Panc1 (cell line): Measurements from ENCODE around the gene NNMT. TPM values are rescaled to one million over a fixed set of nuclear protein-coding genes. Genes with fewer than 3 reads are reported as not detected.

ENCODE experiments used
- ATAC-seq: fragments of 200-7000 bp; cut with Tn5 transposase; 2 replicates; pipeline ENCODE4 v1.9.1; 2020; ENCODE audit warnings: mild to moderate bottlenecking, moderate library complexity
- BruUV-seq: library from RNA; stranded (reverse); fragments of 400-500 nt; replicated peaks from 2 replicates; lab custom pipeline; 2021; lab: Mats Ljungman, UMichigan
- CTCF ChIA-PET: fragments of 300-600 bp; sonication (Branson Sonifier 250); formaldehyde crosslinking; loops from one replicate; lab custom pipeline; 2022; ENCODE audit warnings: antibody characterized with exemption; lab: Charles Lee
- POLR2A ChIA-PET: fragments of 300-600 bp; sonication (Branson Sonifier 250); formaldehyde crosslinking; loops from one replicate; lab custom pipeline; 2022; ENCODE audit warnings: antibody characterized with exemption; lab: Charles Lee
- DNase-seq: peaks from one replicate; pipeline ENCODE4 v3.0.0-alpha.2; 2010; ENCODE audit warnings: low read depth, low spot score
- H3K27ac ChIP-seq: 2 replicates; pipeline ENCODE4 v1.5.1; 2011; ENCODE audit warnings: mild to moderate bottlenecking, low read length, inconsistent platforms
- H3K27me3 ChIP-seq: fragments of 200-500 bp; sonication (Bioruptor generic); 2 replicates; pipeline ENCODE4 v1.6.0; 2014; ENCODE audit warnings: low read length, inconsistent platforms; ENCODE audit not compliant: control insufficient read depth, insufficient read depth
- H3K36me3 ChIP-seq: fragments of 200-500 bp; sonication (Bioruptor generic); 2 replicates; pipeline ENCODE4 v1.5.1; 2014; ENCODE audit warnings: inconsistent platforms, mild to moderate bottlenecking, low read length, moderate library complexity; ENCODE audit not compliant: control insufficient read depth, insufficient read depth
- H3K4me1 ChIP-seq: 2 replicates; pipeline ENCODE4 v1.5.1; 2011; ENCODE audit warnings: inconsistent platforms, mild to moderate bottlenecking, low read length, moderate library complexity; ENCODE audit not compliant: control insufficient read depth, insufficient read depth
- H3K4me3 ChIP-seq, 2 experiments: 2 replicates each; pipeline ENCODE4 v1.5.1; 2011 to 2012; ENCODE audit warnings: low read depth in 2 of 2, low read length in 2 of 2, mild to moderate bottlenecking in 2 of 2, inconsistent platforms in 1 of 2, moderate library complexity in 1 of 2
- H3K9me3 ChIP-seq: fragments of 200-500 bp; sonication (Bioruptor generic); 2 replicates; pipeline ENCODE4 v1.5.1; 2014; ENCODE audit warnings: low read depth, mild to moderate bottlenecking, inconsistent platforms, low read length, moderate library complexity; ENCODE audit not compliant: control insufficient read depth, insufficient read depth
- POLR2AphosphoS5 ChIP-seq: IDR thresholded peaks from 2 replicates; pipeline ENCODE4 v1.6.1; 2012; ENCODE audit warnings: mild to moderate bottlenecking, low read depth, low read length, moderate library complexity
- SIN3A ChIP-seq: IDR thresholded peaks from 2 replicates; pipeline ENCODE4 v1.6.1; 2012; ENCODE audit warnings: low read depth, mild to moderate bottlenecking, low read length, moderate library complexity, borderline replicate concordance; ENCODE audit not compliant: insufficient read depth
- TCF7L2 ChIP-seq: IDR thresholded peaks from 2 replicates; pipeline ENCODE4 v1.6.1; 2011; ENCODE audit warnings: mild to moderate bottlenecking, low read depth, low read length, inconsistent platforms
- in situ Hi-C: cut with HindIII; loops from 2 replicates; pipeline ENCODE4 v1.10.0; 2016; ENCODE audit warnings: low sequenced_read_pairs, low pct_unique_long_range_greater_than_20kb
- intact Hi-C: fragments of 100-400 bp; cut with micrococcal nuclease; formaldehyde crosslinking; loops from one replicate; pipeline ENCODE4 v1.10.0; 2022; ENCODE audit not compliant: unreplicated experiment
- total RNA-seq: library from RNA; stranded (reverse); gene quantifications from one replicate; pipeline ENCODE4 v1.2.1, GENCODE V29; 2021; ENCODE audit not compliant: unreplicated experiment
- TF ChIP-seq, protein P1 (sequence below): fragments of 450-650 bp; IDR thresholded peaks from 2 replicates; pipeline ENCODE4 v1.5.1; 2017; ENCODE audit warnings: mild to moderate bottlenecking
- TF ChIP-seq, protein P2 (sequence below), 2 experiments: IDR thresholded peaks; 2 replicates each; pipeline ENCODE4 v1.6.1; 2011 to 2012; ENCODE audit warnings: low read depth in 2 of 2, control low read depth in 1 of 2, low read length in 1 of 2, mild to moderate bottlenecking in 1 of 2, moderate library complexity in 1 of 2; ENCODE audit not compliant: insufficient read depth in 1 of 2

The NNMT gene
- total RNA-seq, 1 experiment from 2014 or later = 1.7 TPM

DNA sequence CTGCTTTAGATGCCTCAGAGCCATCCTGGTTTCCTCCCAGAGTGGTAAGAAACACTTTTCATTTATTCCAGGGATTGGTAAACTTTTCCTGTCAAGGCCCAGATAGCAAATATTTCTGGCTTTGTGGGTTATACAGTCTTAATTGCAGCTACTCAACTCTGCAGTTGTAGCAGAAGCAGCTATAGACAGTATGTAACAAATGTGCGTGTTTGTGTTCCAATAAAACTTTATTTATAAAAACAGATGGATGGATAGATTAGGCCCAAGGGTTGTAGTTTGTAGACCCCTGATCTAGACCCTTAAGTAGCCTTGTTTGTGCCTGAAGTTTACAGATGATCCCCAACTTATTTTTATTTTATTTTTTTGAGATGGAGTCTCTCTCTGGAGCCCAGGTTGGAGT is 17.9 kb downstream of the NNMT start:
- BruUV-seq = no TSS peak
- H3K4me3 ChIP-seq = no peak overlapping the region
- in situ Hi-C loops (no loop called here), intact Hi-C loops (no loop called here)
- no peaks in the 10 kb centered on the region for H3K36me3 ChIP-seq
- no peak for ATAC-seq
- TF ChIP-seq, protein P1, sequence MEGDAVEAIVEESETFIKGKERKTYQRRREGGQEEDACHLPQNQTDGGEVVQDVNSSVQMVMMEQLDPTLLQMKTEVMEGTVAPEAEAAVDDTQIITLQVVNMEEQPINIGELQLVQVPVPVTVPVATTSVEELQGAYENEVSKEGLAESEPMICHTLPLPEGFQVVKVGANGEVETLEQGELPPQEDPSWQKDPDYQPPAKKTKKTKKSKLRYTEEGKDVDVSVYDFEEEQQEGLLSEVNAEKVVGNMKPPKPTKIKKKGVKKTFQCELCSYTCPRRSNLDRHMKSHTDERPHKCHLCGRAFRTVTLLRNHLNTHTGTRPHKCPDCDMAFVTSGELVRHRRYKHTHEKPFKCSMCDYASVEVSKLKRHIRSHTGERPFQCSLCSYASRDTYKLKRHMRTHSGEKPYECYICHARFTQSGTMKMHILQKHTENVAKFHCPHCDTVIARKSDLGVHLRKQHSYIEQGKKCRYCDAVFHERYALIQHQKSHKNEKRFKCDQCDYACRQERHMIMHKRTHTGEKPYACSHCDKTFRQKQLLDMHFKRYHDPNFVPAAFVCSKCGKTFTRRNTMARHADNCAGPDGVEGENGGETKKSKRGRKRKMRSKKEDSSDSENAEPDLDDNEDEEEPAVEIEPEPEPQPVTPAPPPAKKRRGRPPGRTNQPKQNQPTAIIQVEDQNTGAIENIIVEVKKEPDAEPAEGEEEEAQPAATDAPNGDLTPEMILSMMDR = no peak
- TF ChIP-seq POLR2AphosphoS5 (no peak), TCF7L2 (no peak), SIN3A (no peak)
- TF ChIP-seq, protein P2, sequence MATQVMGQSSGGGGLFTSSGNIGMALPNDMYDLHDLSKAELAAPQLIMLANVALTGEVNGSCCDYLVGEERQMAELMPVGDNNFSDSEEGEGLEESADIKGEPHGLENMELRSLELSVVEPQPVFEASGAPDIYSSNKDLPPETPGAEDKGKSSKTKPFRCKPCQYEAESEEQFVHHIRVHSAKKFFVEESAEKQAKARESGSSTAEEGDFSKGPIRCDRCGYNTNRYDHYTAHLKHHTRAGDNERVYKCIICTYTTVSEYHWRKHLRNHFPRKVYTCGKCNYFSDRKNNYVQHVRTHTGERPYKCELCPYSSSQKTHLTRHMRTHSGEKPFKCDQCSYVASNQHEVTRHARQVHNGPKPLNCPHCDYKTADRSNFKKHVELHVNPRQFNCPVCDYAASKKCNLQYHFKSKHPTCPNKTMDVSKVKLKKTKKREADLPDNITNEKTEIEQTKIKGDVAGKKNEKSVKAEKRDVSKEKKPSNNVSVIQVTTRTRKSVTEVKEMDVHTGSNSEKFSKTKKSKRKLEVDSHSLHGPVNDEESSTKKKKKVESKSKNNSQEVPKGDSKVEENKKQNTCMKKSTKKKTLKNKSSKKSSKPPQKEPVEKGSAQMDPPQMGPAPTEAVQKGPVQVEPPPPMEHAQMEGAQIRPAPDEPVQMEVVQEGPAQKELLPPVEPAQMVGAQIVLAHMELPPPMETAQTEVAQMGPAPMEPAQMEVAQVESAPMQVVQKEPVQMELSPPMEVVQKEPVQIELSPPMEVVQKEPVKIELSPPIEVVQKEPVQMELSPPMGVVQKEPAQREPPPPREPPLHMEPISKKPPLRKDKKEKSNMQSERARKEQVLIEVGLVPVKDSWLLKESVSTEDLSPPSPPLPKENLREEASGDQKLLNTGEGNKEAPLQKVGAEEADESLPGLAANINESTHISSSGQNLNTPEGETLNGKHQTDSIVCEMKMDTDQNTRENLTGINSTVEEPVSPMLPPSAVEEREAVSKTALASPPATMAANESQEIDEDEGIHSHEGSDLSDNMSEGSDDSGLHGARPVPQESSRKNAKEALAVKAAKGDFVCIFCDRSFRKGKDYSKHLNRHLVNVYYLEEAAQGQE (IDR thresholded peaks at IDR 0.05; ENCODE audit: insufficient read depth in 1 of 2, low read depth in 2 of 2, low read length in 1 of 2) = no peak
- DNase-seq = no peak
- ChIA-PET POLR2A (no interaction called here), CTCF (no interaction called here)
- H3K9me3 ChIP-seq = no peaks in the 10 kb centered on the region
- H3K27me3 ChIP-seq = 0 out of 2 replicates have a peak, but pooled peaks cover 2% of the 10 kb centered on the region
- H3K4me1 ChIP-seq = no peaks in the 10 kb centered on the region
- H3K27ac ChIP-seq = no peak overlapping the region

- Histone ChIP-seq H3K27me3 (peaks cover 4% of the 10 kb centered on the region), H3K4me3 (no peak overlapping the region), H3K4me1 (no peaks in the 10 kb centered on the region), H3K9me3 (no peaks in the 10 kb centered on the region), H3K27ac (no peak overlapping the region), H3K36me3 (no peaks in the 10 kb centered on the region)
- BruUV-seq = no TSS peak
- in situ Hi-C loops = no loop called here
- CTCF ChIA-PET = no interaction called here
- intact Hi-C loops = no loop called here
- DNase-seq (no peak), ATAC-seq (no peak)
- TF ChIP-seq SIN3A = no peak
- TF ChIP-seq POLR2AphosphoS5 = no peak
- TF ChIP-seq TCF7L2 = no peak
- TF ChIP-seq, protein P2 (IDR thresholded peaks at IDR 0.05; ENCODE audit: insufficient read depth in 1 of 2, low read depth in 2 of 2, low read length in 1 of 2) = no peak
- TF ChIP-seq, protein P1 = no peak
- POLR2A ChIA-PET = no interaction called here
Measured at GRCh38 chr11:114315749-114316368, 19.7 kb downstream of the NNMT start.
